BLaER1 treated with 17β-estradiol and CSF1 and Interleukin-3, amounts not matched to agents 10 nM and 100 nM (cell line): ENCODE results near the gene SPIRE1.
"Not testable (repeated sequence)": the region's sequence is repeated elsewhere in the genome, so short reads cannot be mapped to it uniquely, and the experiment has no call there.

Source experiments
- H3K27ac ChIP-seq, 11 experiments: shearing (Covaris generic); formaldehyde crosslinking; 2 replicates each; pipeline ENCODE4 v1.8.1; 2022
- H3K27me3 ChIP-seq, 11 experiments: shearing (Covaris generic); formaldehyde crosslinking; 2 replicates each; pipeline ENCODE4 v1.8.1; 2022
- H3K36me3 ChIP-seq, 11 experiments: shearing (Covaris generic); formaldehyde crosslinking; 2 replicates each; pipeline ENCODE4 v1.8.1; 2022
- H3K4me1 ChIP-seq, 10 experiments: shearing (Covaris generic); formaldehyde crosslinking; 2 replicates each; pipeline ENCODE4 v1.8.1; 2022
- H3K4me2 ChIP-seq, 11 experiments: shearing (Covaris generic); formaldehyde crosslinking; 2 replicates each; pipeline ENCODE4 v1.8.1; 2022
- H3K4me3 ChIP-seq, 10 experiments: shearing (Covaris generic); formaldehyde crosslinking; 2 replicates each; pipeline ENCODE4 v1.8.1; 2022
- H3K9ac ChIP-seq, 11 experiments: shearing (Covaris generic); formaldehyde crosslinking; 2 replicates each; pipeline ENCODE4 v1.8.1; 2022
- H3K9me3 ChIP-seq, 11 experiments: shearing (Covaris generic); formaldehyde crosslinking; replicated peaks in 1 of 11; 2 replicates each; pipeline ENCODE4 v1.8.1; 2022
- H4K20me1 ChIP-seq, 11 experiments: shearing (Covaris generic); formaldehyde crosslinking; 2 replicates each; pipeline ENCODE4 v1.8.1; 2022
- Cebpa-rat ChIP-seq, 11 experiments: shearing (Covaris generic); IDR thresholded peaks; 2 replicates each; pipeline ENCODE4 v1.8.1; 2022

The SPIRE1 gene

DNA sequence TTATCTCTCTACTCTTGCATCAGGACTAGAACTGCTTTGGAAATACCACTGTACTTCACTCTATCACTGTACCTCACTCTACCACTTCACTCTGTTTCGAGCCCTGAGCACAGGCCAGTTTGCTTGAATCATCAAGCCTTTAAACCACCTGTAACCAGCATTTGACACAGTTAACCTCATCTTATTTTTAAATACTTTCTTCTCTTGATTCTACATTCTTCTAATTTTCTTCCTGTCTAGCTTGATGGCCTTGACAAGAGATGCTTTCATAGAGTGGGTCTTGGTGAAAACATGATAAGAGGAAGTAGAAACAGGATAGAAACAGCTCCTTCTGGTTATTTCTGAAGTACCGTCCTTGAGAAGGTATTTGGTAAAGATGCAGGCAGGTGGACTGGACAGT, 78.1 kb downstream of the SPIRE1 start:
- peaks cover 0 to 12% (median 0%) of the 10 kb centered on the region in 11 experiments; a peak in 1 of 22 replicates for H4K20me1 ChIP-seq
- H3K9me3 ChIP-seq, result peaks cover 9 to 22% (median 19%) of the 10 kb centered on the region in 11 experiments; a peak in 20 of 22 replicates
- H3K27me3 ChIP-seq, result no peaks in the 10 kb centered on the region
- no peaks in the 10 kb centered on the region; a peak in 1 of 22 replicates for H3K36me3 ChIP-seq
- H3K27ac ChIP-seq, result no peak overlapping the region
- no peak for TF ChIP-seq Cebpa-rat (IDR thresholded peaks at IDR 0.05)
- peaks cover 0 to 21% (median 0%) of the 10 kb centered on the region in 10 experiments; a peak in 2 of 20 replicates for H3K4me1 ChIP-seq
- no peak overlapping the region for H3K4me2 ChIP-seq
- no peak overlapping the region for H3K9ac ChIP-seq
- H3K4me3 ChIP-seq, result no peak overlapping the region

DNA sequence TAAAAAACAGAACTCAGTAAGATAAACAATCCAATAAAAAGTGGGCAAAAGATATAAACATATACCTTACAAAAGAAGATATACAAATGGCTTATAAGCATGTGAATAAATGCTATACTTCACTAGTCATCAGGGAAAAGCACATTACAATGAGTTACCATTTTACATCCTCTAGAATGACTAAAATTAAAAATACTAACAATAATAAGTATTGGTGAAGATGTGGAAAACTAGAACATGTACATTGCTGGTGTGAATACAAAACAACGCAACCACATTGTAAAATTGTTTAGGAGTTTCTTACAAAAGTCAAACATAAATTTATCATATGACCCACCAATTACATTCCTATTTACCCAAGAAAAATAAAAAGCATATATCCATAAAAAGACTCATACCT, 80.1 kb downstream of the SPIRE1 start:
- peaks cover 0 to 24% (median 0%) of the 10 kb centered on the region in 10 experiments; a peak in 2 of 20 replicates for H3K4me1 ChIP-seq
- no peak overlapping the region for H3K27ac ChIP-seq
- H3K9ac ChIP-seq, result no peak overlapping the region
- peaks cover 9 to 22% (median 19%) of the 10 kb centered on the region in 11 experiments; a peak in 20 of 22 replicates for H3K9me3 ChIP-seq
- H3K36me3 ChIP-seq, result no peaks in the 10 kb centered on the region
- TF ChIP-seq Cebpa-rat (IDR thresholded peaks at IDR 0.05), result no peak
- H4K20me1 ChIP-seq, result peaks cover 0 to 12% (median 0%) of the 10 kb centered on the region in 11 experiments; a peak in 1 of 22 replicates
- no peaks in the 10 kb centered on the region for H3K27me3 ChIP-seq
- H3K4me3 ChIP-seq, result no peak overlapping the region
- no peak overlapping the region for H3K4me2 ChIP-seq

DNA sequence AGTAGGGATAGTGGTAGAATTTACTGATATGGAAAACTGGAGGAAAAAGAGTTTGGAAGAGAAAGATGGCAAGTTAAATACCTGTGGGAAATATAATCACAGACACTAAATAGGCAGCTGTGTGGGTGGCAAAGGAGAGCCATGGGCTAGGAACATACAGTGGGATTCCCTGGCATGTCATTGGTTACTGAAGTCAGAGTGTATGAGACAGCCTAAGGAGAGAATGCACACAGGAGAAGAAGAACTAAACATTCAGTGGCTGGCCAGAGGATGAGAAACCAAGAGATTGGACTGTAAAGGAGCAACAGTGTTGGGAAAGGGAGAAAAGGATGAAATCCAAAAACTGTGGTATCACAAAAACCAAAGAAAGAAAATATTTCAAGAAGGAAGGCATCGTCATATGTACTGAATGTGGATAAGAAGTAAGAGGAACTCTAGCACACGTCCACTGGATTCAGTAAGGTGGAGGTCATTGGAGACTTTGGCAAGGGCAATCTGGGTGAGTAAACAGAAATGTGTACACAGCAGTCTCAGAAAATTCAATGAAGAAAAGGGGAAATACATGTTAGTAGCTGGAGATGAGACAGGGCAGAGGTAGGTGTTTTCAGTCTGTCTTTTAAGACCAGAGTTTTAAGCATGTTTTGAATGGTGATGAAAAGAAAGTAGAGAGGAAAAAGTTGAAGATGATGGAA, 83.3 kb downstream of the SPIRE1 start:
- Histone ChIP-seq H3K36me3 (no peaks in the 10 kb centered on the region), H3K9ac (no peak overlapping the region), H3K27me3 (no peaks in the 10 kb centered on the region), H3K4me3 (no peak overlapping the region), H3K9me3 (peaks cover 9 to 22% (median 19%) of the 10 kb centered on the region in 11 experiments; a peak in 20 of 22 replicates), H3K27ac (no peak overlapping the region), H3K4me2 (no peak overlapping the region), H4K20me1 (peaks cover 0 to 21% (median 0%) of the 10 kb centered on the region in 11 experiments; a peak in 2 of 22 replicates), H3K4me1 (peaks cover 0 to 24% (median 0%) of the 10 kb centered on the region in 10 experiments; a peak in 2 of 20 replicates)
- no peak for TF ChIP-seq Cebpa-rat (IDR thresholded peaks at IDR 0.05)

DNA sequence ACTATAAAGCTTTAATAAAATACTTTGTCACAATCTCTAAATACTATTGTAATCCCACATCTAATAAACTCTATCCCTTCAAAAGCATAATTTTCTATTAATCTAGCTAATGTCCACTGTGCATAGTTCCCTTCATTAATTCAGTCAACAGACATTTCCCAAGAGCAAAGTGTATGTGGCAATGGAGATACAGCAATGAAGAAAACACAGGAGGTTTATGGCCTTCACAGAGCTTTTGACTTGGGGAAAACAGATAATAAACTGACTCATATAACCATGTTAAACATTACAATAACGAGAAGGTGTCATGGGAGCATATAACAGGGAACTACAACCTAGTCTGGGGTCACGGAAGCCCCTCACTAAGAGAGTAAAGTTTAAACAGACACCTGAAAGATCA, 86.3 kb downstream of the SPIRE1 start:
- no peaks in the 10 kb centered on the region for H3K27me3 ChIP-seq
- peaks cover 0 to 23% (median 0%) of the 10 kb centered on the region in 11 experiments; a peak in 2 of 22 replicates for H4K20me1 ChIP-seq
- H3K36me3 ChIP-seq, result no peaks in the 10 kb centered on the region
- H3K9ac ChIP-seq, result no peak overlapping the region
- no peak overlapping the region for H3K4me2 ChIP-seq
- H3K27ac ChIP-seq, result no peak overlapping the region
- H3K9me3 ChIP-seq, result peaks cover 0 to 5% (median 1%) of the 10 kb centered on the region in 11 experiments; a peak in 14 of 22 replicates
- peaks cover 0 to 11% (median 0%) of the 10 kb centered on the region in 10 experiments; a peak in 1 of 20 replicates for H3K4me1 ChIP-seq
- TF ChIP-seq Cebpa-rat (IDR thresholded peaks at IDR 0.05), result no peak
- H3K4me3 ChIP-seq, result no peak overlapping the region

DNA sequence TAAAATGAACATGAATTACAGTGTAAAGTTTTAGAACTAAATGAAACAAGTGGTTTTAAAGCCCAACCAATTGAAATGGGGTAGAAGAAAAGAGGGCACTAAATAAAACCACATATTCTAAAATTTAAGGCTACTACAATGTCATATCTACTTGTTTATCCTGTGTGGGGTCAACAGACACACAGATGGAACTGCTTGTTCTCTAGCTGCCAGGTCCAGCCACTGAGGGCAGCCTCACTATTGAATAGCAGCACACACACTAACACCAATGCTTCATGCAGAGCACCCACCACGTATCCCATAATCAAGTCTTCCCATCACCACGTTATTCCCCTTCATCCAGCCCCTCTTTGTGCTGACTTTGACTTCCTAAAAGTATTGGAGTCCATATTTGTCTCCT, 88.1 kb downstream of the SPIRE1 start:
- no peak overlapping the region for H3K27ac ChIP-seq
- no peak overlapping the region for H3K4me2 ChIP-seq
- no peaks in the 10 kb centered on the region for H3K9me3 ChIP-seq
- TF ChIP-seq Cebpa-rat (IDR thresholded peaks at IDR 0.05), result no peak
- no peak overlapping the region for H3K9ac ChIP-seq
- 0 out of 20 replicates have a peak, but pooled peaks cover 0 to 3% (median 0%) of the 10 kb centered on the region in 10 experiments for H3K4me1 ChIP-seq
- H3K27me3 ChIP-seq, result no peaks in the 10 kb centered on the region
- H3K36me3 ChIP-seq, result no peaks in the 10 kb centered on the region
- peaks cover 0 to 23% (median 0%) of the 10 kb centered on the region in 11 experiments; a peak in 2 of 22 replicates for H4K20me1 ChIP-seq
- H3K4me3 ChIP-seq, result no peak overlapping the region

DNA sequence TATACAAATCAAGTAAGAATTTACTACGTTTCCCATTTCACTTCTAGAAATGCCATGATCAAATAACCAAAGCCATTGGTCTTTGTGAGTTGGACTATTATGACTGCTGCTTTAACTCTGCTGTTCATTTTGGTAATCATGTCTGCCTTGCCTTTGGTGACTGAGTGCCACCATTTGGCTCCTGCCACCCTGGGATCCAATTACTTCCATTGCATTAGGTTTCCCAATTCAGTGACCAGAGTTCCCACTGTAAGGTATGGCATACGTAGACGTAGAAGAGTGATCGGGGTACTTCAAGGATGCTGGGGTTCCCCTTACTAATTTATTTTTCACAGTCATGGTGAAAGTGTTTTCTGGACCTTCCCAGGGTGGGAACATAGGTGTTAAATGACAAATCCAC, 90.1 kb downstream of the SPIRE1 start:
- H4K20me1 ChIP-seq, result peaks cover 0 to 29% (median 0%) of the 10 kb centered on the region in 11 experiments; a peak in 2 of 22 replicates
- no peak for TF ChIP-seq Cebpa-rat (IDR thresholded peaks at IDR 0.05)

DNA sequence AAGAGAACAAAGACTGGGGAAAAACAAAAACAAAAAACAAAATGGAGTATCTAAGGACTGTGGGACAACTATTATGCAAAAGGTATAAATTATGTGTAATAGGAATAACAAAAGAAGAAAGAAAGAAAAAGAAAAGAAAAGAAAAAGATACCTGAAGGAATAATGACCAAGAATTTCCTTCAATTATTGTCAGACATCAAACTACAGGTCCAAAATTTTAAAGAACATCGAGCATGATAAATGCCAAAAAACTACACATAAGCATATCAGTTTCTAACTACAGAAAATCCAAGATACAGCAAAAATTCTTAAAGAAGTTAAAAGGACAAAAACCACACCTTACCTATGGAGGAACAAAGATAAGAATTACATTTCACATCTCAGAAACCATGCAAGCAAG, 93.0 kb downstream of the SPIRE1 start:
- Histone ChIP-seq H4K20me1 (peaks cover 0 to 12% (median 0%) of the 10 kb centered on the region in 11 experiments; a peak in 2 of 22 replicates), H3K4me1 (no peaks in the 10 kb centered on the region), H3K4me3 (no peak overlapping the region), H3K4me2 (no peak overlapping the region), H3K27ac (no peak overlapping the region), H3K27me3 (no peaks in the 10 kb centered on the region), H3K36me3 (no peaks in the 10 kb centered on the region; a peak in 1 of 22 replicates), H3K9ac (no peak overlapping the region), H3K9me3 (peaks cover 3 to 10% (median 8%) of the 10 kb centered on the region in 11 experiments; a peak in 15 of 22 replicates)
- TF ChIP-seq Cebpa-rat (IDR thresholded peaks at IDR 0.05), result no peak

More for the DNA sequence above, 90.1 kb downstream of the SPIRE1 start:
- H3K4me1 ChIP-seq, result no peaks in the 10 kb centered on the region
- no peak overlapping the region for H3K4me3 ChIP-seq
- H3K36me3 ChIP-seq, result no peaks in the 10 kb centered on the region
- H3K9me3 ChIP-seq, result no peaks in the 10 kb centered on the region
- no peak overlapping the region for H3K27ac ChIP-seq
- H3K9ac ChIP-seq, result no peak overlapping the region
- no peak overlapping the region for H3K4me2 ChIP-seq
- no peaks in the 10 kb centered on the region for H3K27me3 ChIP-seq

DNA sequence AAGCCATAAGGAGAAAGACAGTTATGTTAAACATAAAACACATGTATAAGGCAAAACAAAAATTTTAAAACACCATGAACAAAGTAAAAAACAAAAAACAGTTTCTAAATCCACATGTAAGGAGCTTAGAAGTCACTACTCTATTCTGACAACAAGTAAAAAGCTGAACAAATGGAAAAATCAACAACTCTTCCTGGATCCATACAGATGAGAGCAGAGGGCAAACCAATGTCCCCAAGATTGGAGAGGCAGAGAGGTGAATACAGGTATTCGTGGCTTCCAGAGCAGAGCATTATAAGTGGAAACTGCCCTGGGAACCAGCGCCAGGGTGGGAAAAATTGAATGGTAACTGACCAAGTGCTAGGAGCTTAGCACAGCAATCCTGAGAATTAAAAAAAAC, 93.5 kb downstream of the SPIRE1 start:
- no peak for TF ChIP-seq Cebpa-rat (IDR thresholded peaks at IDR 0.05)
- H3K36me3 ChIP-seq, result peaks cover 0 to 1% (median 0%) of the 10 kb centered on the region in 11 experiments; a peak in 1 of 22 replicates
- H3K27ac ChIP-seq, result no peak overlapping the region
- no peak overlapping the region for H3K4me2 ChIP-seq
- peaks cover 0 to 11% (median 0%) of the 10 kb centered on the region in 11 experiments; a peak in 2 of 22 replicates for H4K20me1 ChIP-seq
- H3K9me3 ChIP-seq, result peaks cover 8 to 15% (median 12%) of the 10 kb centered on the region in 11 experiments
- no peak overlapping the region for H3K9ac ChIP-seq
- no peak overlapping the region for H3K4me3 ChIP-seq
- no peaks in the 10 kb centered on the region for H3K27me3 ChIP-seq
- no peaks in the 10 kb centered on the region for H3K4me1 ChIP-seq

DNA sequence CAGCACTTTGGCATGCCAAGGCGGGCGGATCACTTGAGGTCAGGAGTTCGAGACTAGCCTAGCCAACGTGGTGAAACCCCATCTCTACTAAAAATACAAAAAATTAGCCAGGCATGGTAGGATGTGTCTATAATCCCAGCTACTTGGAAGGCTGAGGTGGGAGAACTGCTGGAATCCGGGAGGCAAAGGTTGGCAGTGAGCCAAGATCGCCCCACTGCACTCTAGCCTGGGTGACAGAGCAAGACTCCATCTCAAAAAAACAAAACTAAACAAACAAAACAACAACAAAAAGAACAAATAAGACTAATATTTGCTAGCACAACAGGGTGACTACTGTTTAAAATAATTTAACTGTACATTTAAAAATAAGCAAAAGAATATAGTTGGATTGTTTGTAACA, 97.3 kb downstream of the SPIRE1 start:
- Histone ChIP-seq H3K36me3 (peaks cover 0 to 11% (median 0%) of the 10 kb centered on the region in 11 experiments; a peak in 3 of 22 replicates), H3K9me3 (peaks cover 45 to 53% (median 49%) of the 10 kb centered on the region in 11 experiments)
- H4K20me1 ChIP-seq, H3K4me3 ChIP-seq, H3K4me2 ChIP-seq, H3K27ac ChIP-seq, H3K4me1 ChIP-seq, H3K27me3 ChIP-seq, H3K9ac ChIP-seq: not testable (repeated sequence)
